NCI-H1436 (cell line): ENCODE measurements around the gene LPCAT4.
"Not testable (repeated sequence)": the region's sequence is repeated elsewhere in the genome, so short reads cannot be mapped to it uniquely, and the experiment has no call there.

ENCODE experiments used
- DNase-seq: peaks from one replicate; lab custom pipeline; 2025; lab: John Stamatoyannopoulos, UW

The LPCAT4 gene, protein sequence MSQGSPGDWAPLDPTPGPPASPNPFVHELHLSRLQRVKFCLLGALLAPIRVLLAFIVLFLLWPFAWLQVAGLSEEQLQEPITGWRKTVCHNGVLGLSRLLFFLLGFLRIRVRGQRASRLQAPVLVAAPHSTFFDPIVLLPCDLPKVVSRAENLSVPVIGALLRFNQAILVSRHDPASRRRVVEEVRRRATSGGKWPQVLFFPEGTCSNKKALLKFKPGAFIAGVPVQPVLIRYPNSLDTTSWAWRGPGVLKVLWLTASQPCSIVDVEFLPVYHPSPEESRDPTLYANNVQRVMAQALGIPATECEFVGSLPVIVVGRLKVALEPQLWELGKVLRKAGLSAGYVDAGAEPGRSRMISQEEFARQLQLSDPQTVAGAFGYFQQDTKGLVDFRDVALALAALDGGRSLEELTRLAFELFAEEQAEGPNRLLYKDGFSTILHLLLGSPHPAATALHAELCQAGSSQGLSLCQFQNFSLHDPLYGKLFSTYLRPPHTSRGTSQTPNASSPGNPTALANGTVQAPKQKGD

DNA sequence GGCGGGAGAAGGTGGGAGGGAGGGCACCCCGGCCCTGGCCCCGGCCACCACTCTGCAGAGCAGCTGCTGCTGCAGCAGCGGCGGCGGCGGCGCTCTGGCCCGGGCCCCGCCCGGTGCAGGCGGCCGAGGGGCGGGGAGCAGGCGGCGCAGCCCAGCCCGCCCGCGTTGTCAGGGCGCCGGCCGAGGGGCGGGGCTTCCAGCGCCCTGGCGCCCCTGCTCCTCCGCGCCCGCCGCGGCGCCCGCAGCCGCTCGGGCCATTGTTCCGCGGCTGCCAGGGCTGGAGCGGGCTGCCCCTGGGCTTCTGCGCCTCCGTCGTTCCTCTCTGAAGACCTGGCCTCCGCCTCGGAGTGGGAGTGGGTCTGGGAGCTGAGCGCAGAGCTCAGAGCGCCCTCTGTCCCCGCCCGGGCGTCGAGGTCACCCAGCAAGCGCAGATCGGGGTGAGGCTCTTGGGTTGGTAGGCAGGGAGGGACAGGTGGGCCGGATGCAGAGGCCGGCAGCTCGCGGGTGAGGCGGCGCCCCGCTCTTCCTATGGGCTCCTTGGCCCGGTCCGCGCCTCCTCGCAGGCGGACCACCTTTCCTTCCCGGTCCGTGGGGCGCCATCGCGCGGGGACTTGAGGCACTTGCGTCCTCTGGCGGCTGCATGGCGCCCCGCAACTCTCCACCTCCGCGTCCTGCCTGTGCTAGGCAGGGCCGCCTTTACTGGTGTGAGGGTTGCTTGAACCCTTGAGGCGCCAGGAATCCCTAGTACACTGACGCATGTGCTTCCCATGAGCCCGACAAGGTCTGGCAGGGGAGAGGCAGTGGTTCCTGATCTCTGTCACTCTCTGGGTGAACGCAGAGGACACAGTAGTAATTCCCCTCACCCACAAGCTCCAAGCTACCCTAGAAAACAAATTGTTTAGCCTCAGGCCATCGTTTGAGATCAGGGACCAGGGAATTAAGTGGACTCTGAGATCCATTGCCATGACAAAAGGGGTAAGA is at the start of gene LPCAT4:
Gene LPCAT4, minus strand, starts transcription at position 96 of the 981 bp plus-strand sequence. CDS start 96 bp downstream, outside the sequence.
- DNase-seq, result peak; percentile 89

DNA sequence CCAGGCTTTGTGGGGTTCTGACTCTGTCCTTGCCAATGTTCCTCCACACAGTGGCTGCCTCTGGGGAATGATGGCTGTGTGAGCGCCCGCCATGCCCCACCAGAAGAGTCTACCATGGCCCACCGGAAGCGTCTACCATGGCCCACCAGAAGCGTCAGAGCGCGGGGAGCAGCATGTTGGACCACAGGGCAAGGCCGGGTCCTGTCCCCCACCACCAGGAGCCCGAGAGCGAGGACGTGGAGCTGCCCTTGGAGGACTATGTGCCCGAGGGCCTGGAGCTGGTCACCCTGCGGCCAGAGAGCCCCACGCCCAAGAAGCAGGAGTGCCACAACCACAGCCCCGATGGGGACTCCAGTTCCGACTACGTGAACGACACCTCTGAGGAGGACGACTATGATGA is 42.5 kb upstream of the LPCAT4 start:
- not testable (repeated sequence) for DNase-seq

GRCh38 chr15:34408973-34409372 is 42.0 kb upstream of the LPCAT4 start:
- not testable (repeated sequence) for DNase-seq

GRCh38 chr15:34403899-34404298 is 36.9 kb upstream of the LPCAT4 start:
- DNase-seq, result not testable (repeated sequence)

DNA sequence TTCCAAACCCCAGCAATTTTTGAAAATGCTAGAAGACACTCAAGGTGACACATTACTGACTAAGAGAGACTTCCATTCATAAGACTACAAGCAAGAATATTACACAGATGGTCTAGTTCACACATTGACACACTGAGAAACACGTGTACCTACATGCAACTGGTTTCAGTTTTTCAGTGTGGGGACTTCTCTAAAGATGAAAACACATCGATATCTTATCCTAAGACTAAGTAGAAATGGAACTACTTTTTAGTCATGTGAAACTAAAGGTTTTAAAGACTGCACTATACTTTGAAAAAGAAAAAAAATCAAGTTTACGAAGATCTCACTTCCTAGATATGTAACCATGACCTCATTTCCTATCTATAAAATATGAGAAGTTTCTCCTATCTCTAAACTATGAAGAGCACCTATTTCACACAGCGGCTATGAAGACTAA is 36.2 kb upstream of the LPCAT4 start:
- DNase-seq, result not testable (repeated sequence)

DNA sequence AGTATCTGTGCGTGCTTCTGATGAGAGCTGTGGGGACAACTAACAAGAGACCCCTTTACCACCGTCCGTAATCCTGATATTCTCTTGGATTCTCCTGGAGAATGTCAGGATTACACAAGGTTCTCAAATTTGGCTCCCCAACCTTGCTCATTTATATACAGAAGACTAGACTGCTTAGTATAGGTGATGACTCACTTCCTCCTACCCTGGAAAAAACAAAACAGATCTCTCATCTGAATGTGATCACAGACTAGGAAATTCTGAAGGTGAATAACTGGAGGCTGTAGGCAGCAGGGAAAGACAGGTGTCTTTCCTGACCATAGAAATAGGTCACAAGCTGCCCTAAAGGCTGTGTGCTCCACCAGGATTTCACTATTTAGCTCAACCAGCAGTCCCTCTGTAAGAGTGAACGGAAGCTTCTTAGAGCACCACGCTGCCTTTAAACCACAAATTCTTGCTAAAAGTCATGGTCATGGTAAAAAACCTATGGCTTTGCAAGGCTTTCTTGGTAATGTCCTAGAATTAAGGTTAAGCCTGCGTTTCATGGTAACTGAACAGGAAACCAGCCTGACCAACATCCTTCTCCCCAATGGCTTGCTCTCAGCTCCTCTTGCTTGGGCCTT is 30.8 kb upstream of the LPCAT4 start:
- DNase-seq, result not testable (repeated sequence)

DNA sequence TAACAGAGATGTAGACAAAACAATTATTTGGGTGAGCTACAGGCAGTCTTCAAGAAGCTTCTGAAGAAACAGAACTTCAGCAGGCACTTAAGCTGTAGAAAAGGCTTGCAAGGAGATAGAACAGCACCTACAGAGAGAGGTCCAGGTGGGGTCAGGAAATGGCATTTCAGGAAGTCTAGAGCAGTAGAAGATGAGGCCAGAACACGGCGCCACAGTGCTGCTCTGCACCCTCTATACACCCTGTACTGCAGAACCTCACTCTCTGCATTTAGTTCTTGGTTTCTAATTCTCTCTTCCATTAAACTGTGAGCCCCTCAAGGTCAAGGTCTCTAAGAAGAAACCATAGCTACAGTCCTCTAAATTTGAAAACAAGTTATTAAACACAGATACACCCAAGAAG is 26.0 kb upstream of the LPCAT4 start:
- not testable (repeated sequence) for DNase-seq

- not testable (repeated sequence) for DNase-seq
Measured at GRCh38 chr15:34389594-34390086, 22.6 kb upstream of the LPCAT4 start.

DNA sequence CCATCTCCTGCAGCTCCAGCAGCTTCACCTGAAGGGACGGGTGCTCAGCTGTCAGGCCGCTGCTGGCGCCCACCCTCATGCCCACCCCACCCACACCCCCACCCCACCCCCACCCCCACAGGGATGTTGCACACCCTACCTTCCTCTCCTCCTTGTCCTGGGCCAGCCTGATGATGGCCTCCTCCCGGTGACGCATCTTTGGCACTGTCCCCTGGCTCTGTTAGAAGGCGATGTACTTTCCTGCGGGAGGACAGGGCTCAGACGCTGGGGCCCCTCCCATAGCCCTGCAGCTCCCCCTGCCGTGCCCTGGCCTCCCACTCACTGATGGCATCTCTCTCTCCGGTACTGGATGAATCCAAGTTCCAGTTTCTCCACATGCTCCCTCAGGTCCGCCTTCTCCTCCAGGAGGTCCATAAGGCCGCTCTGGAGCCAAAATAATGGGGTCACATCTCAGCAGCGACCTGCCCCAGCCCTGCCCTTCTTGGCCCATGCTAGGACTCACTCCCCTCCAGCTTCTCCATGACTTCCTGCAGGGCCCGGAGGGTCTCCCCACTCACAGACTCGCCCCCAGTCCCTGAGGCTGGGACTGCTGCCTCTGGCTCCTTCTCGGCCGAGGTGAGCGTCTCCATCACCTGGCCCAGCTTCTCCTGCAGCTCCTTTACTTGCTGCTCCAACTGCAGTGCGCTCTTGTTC is 15.0 kb upstream of the LPCAT4 start:
- DNase-seq, result not testable (repeated sequence)

DNA sequence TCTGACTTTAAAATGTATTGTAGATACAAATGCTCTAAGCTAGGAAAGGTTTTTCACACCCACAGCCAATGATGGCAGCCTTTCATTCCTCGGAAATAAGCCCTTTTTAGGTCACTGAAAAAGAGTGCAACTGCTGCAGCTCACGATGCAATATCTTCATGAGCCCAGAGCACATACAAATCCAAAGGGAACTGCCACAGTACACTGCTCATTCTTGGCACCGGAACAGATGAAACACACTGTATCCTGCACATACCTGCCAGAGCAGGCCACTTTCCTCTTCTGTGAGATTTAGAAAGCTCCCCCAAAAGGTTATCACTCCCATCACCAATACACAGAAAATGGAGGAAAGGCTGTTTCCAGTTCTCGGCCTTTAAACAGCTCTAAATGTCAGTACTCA is 13.5 kb upstream of the LPCAT4 start:
- not testable (repeated sequence) for DNase-seq

DNA sequence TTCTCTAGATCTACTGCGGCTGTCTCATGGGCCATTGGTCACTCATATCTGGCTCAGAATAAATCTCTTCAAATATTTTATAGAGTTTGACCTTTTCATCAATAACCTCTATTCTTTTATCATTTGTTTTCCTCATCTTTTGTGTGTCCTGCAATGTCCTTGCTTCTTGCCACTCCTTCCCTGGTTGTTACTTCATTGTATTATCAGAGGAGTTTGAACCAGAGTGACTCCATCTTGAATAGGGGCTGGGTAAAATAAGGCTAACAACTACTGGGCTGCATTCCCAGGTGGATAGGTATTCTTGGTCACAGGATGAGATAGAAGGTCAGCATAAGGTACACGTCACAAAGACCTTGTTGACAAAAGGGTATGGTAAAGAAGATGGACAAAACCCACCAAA is 9.9 kb upstream of the LPCAT4 start:
- no peak for DNase-seq

DNA sequence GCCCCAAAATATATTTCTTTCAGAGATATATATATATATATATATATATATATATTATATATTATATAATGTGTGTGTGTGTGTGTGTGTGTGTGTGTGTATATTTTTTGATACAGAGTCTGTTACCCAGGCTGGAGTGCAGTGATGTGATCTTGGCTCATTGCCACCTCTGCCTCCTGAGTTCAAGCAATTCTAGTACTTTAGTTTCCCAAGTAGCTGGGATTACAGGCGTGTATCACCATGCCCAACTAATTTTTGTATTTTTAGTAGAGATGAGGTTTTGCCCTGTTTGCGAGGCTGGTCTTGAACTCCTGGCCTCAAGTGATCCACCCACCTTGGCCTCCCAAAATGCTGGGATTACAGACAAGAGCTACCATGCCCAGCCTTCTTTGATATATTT is 8.5 kb upstream of the LPCAT4 start:
- not testable (repeated sequence) for DNase-seq

DNA sequence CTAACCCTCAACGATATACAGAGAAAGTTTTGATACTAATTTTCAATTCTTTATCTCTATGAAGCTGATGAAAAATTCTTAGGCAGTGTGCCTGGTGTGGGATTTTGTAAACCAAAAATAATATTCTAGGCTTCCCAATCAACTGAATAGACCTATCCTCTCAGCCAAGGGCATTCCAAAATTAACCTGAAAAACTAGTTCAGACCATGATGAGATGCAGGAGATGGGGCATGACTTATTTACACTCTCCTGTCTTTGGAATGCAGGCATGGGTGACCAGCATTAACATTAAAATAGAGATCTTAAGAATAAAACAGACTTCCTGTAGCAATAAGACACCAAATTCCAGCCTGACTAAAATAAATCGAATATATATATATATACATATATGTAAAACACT is 7.8 kb upstream of the LPCAT4 start:
- no peak for DNase-seq

DNA sequence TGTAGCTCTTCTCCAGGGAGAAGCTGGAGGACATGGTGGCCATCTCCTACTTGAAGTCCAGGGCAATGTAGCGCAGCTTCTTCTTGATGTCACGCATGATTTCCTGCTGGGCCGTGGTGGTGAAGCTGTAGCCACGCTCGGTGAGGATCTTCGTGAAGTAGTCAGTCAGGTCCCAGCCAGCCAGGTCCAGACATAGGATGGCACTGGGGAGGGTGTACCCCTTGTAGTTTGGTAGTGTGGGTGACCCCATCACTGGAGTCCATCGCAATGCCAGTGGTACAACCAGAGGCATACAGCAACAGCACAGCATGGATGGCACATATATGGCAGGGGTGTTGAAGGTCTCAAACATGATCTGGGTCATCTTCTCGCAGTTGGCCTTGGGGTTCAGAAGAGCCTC is 7.0 kb upstream of the LPCAT4 start:
- DNase-seq, result no peak

GRCh38 chr15:34370643-34371042 is 3.6 kb upstream of the LPCAT4 start:
- no peak for DNase-seq

GRCh38 chr15:34370129-34370528 is 3.1 kb upstream of the LPCAT4 start:
- no peak for DNase-seq

- DNase-seq, result peak; percentile 47
Measured at GRCh38 chr15:34366271-34367065, 528 bp downstream of the LPCAT4 start.

DNA sequence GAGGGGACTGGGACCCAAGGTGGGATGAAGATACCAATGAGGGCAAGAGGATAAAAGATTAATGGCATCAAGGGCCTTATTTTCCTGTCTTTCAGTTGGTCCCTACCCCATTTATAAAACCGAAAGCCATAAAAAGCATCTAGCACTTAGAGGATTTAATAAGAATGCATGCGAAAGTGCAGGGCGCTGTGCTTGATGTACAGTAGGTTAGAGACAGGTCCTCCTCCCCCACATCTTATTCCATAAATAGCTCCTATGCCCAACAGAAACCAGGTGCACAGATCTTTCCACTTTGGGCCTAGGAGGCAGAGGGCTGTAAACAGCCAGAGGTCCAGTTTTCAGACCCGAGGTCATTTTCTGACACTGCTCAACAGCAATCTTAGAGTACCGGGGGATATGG is 1.2 kb downstream of the LPCAT4 start:
- no peak for DNase-seq

- no peak for DNase-seq
Measured at GRCh38 chr15:34365091-34365825, 1.7 kb downstream of the LPCAT4 start.

- DNase-seq, result no peak
Measured at GRCh38 chr15:34364041-34364440, 3.0 kb downstream of the LPCAT4 start.
